K562 (cell line): ENCODE results near the gene RTL1. TPM values are rescaled to one million over a fixed set of nuclear protein-coding genes. Genes with fewer than 3 reads are reported as not detected.

Experiments
- JUN ChIP-seq, 2 experiments: sonication (generic) in 1 of 2; formaldehyde crosslinking in 1 of 2; IDR thresholded peaks; 2 replicates each; pipeline versions ENCODE4 v1.6.1 to v1.8.0; 2012 to 2022; ENCODE audit warnings: borderline replicate concordance in 2 of 2, mild to moderate bottlenecking in 2 of 2, improper control_type of control experiment in 1 of 2, low read depth in 1 of 2, low read length in 1 of 2, missing genetic modification reagents in 1 of 2
- ZNF318 ChIP-seq, 2 experiments: fragments of 450-650 bp; IDR thresholded peaks; 2 replicates each; pipeline ENCODE4 v1.6.1; 2016; ENCODE audit warnings: mild to moderate bottlenecking in 2 of 2, borderline replicate concordance in 1 of 2, low read depth in 1 of 2, moderate library complexity in 1 of 2
- polyA plus RNA-seq, 8 experiments: library from polyadenylated mRNA; depleted of rRNA in 4 of 8; stranded (reverse) in 5 of 8; unstranded in 3 of 8; fragments of >200 nt; fragmentation: Nextera tagmentation in 2 of 8; fragmentation: Illumina TruSeq in 1 of 8; extraction: Ambion mirVana in 2 of 8; extraction: Trizol in 1 of 8; gene quantifications; 2 replicates each; pipeline versions ENCODE4 v1.2.1 to v1.2.3, GENCODE V29; 2011 to 2014; ENCODE audit warnings: inconsistent platforms in 1 of 8, missing spikeins in 1 of 8
- total RNA-seq, 7 experiments: library from RNA; depleted of rRNA in 6 of 7; stranded (reverse); fragments of >200 nt in 6 of 7; fragmentation: Illumina TruSeq in 2 of 7; extraction: Trizol in 2 of 7; gene quantifications; 2 replicates each; pipeline versions ENCODE4 v1.2.1 to v1.2.3, GENCODE V29; 2011 to 2021; ENCODE audit warnings: low replicate concordance in 1 of 7

The RTL1 gene
- total and polyA plus RNA-seq, 9 of the 15 experiments (the other 6 are each of a cell fraction or from before 2014, with no cell fraction given), result not detected

GRCh38 chr14:100839681-100840111 is 63.8 kb downstream of the RTL1 start (continued):
- TF ChIP-seq ZNF318 (IDR thresholded peaks at IDR 0.05; ENCODE audit: borderline replicate concordance in 1 of 2, low read depth in 1 of 2) (no peak), JUN (IDR thresholded peaks at IDR 0.05; ENCODE audit: borderline replicate concordance, low read depth, low read length) (no peak), JUN (CRISPR knock-in tag; IDR thresholded peaks at IDR 0.05; ENCODE audit: borderline replicate concordance) (no peak)
